Measurements from ENCODE around the gene LYAR. TPM values are rescaled to one million over a fixed set of nuclear protein-coding genes. Genes with fewer than 3 reads are reported as not detected.

Gene LYAR
- total and polyA plus RNA-seq, 2 donors (not counting 3 experiments of a cell fraction or from before 2014, with no cell fraction given): 4.2 to 24.6 TPM

- POLR2A ChIA-PET: no interaction called here
- no peak overlapping the region for H3K4me3 ChIP-seq (replicated peaks in 1 of 3; ENCODE audit: insufficient read depth in 1 of 3, low read depth in 1 of 3, low read length in 3 of 3)
- H3K9ac ChIP-seq (replicated peaks; ENCODE audit: extremely low read depth, insufficient read depth, low read length): no peak overlapping the region
- H3K9me1 ChIP-seq (replicated peaks; ENCODE audit: control insufficient read depth, extremely low read depth, insufficient read depth, low read length): no peaks in the 10 kb centered on the region
- H3K9me3 ChIP-seq (replicated peaks; ENCODE audit: control insufficient read depth, insufficient read depth, low read length): no peaks in the 10 kb centered on the region
- H4K20me1 ChIP-seq (replicated peaks; ENCODE audit: control insufficient read depth, extremely low read depth, insufficient read depth, low read length): no peaks in the 10 kb centered on the region
- FAIRE-seq (no peak), DNase-seq (ENCODE audit: low read depth, low spot score) (no peak)
- no peaks in the 10 kb centered on the region for H3K79me2 ChIP-seq (ENCODE audit: control insufficient read depth, insufficient read depth, low read length)
- intact Hi-C loops (cut with micrococcal nuclease): no loop called here
- BruUV-seq (replicated peaks): no TSS peak
- no peak overlapping the region for H3K4me2 ChIP-seq (ENCODE audit: insufficient read depth, low read length)
- H3K36me3 ChIP-seq (ENCODE audit: control insufficient read depth in 2 of 2, extremely low read depth in 1 of 2, insufficient read depth in 2 of 2, low read length in 2 of 2): peaks cover 3 to 24% of the 10 kb centered on the region in 2 experiments
- CTCF ChIA-PET: interaction anchor here (2.3 kb wide), 1 partner anchor 8 kb away, joined by 8 read pairs; no protein-coding TSS in a partner anchor
- dilution Hi-C loops (cut with MboI; ENCODE audit: extremely low pct_ligation_motif_present, low sequenced_read_pairs): no loop called here
- TF ChIP-seq CTCF (IDR thresholded peaks at IDR 0.05; ENCODE audit: extremely low read depth in 1 of 2, insufficient read depth in 1 of 2, low read depth in 1 of 2, low read length in 2 of 2) (no peak), JUN (IDR thresholded peaks at IDR 0.05; ENCODE audit: borderline replicate concordance, insufficient read depth, insufficient read length, low read depth) (no peak), EZH2 (IDR thresholded peaks at IDR 0.05; ENCODE audit: borderline replicate concordance, low read depth, low read length, severe bottlenecking) (no peak), POLR2AphosphoS5 (IDR thresholded peaks at IDR 0.05; ENCODE audit: insufficient read depth, low read depth, low read length) (no peak), MAX (IDR thresholded peaks at IDR 0.05; ENCODE audit: insufficient read depth, insufficient read length) (no peak), MYC (IDR thresholded peaks at IDR 0.05; ENCODE audit: low read depth, low read length) (no peak)
- H2AFZ ChIP-seq (ENCODE audit: low read depth, low read length): no peak overlapping the region
- H3K27ac ChIP-seq (ENCODE audit: insufficient read depth, low read depth, low read length): no peak overlapping the region
- H3K27me3 ChIP-seq (ENCODE audit: control insufficient read depth in 2 of 2, insufficient read depth in 2 of 2, low read length in 2 of 2): no peaks in the 10 kb centered on the region
- H3K4me1 ChIP-seq (ENCODE audit: control insufficient read depth, extremely low read depth, insufficient read depth, low read length): no peaks in the 10 kb centered on the region
These were observed 25.7 kb upstream of the LYAR start for GRCh38 chr4:4315461-4316149.
